K562 (cell line): ENCODE data around the gene ACBD6. TPM values are rescaled to one million over a fixed set of nuclear protein-coding genes. Genes with fewer than 3 reads are reported as not detected.

ENCODE experiments used
- ATAC-seq: fragments of 200-7000 bp; cut with Tn5 transposase; 3 replicates; pipeline ENCODE4 v1.9.1; 2020; ENCODE audit warnings: moderate library complexity
- BruUV-seq: library from RNA; stranded (reverse); fragments of 400-500 nt; replicated peaks from 2 replicates; lab custom pipeline; 2021; lab: Mats Ljungman, UMichigan
- CTCF ChIA-PET: fragments of 300-600 bp; formaldehyde crosslinking; extraction: SDS; loops from one replicate; lab custom pipeline; 2021; ENCODE audit warnings: low intra/inter-chr PET ratio; lab: Yijun Ruan, JAX
- POLR2A ChIA-PET: fragments of 300-600, 350-650 bp; sonication (Branson Sonifier 250); formaldehyde crosslinking; extraction: SDS; loops from one replicate; lab custom pipeline; 2021; ENCODE audit warnings: antibody characterized with exemption, inconsistent platforms; lab: Yijun Ruan, JAX
- DNase-seq, 4 experiments: peaks; one replicate each; pipeline versions ENCODE4 v3.0.0 to v3.0.0-alpha.2; 2011 to 2018; ENCODE audit warnings: low spot score in 3 of 4, mixed read lengths in 3 of 4; ENCODE audit errors: extremely low read depth in 1 of 4
- FAIRE-seq: peaks from 2 replicates; lab custom pipeline; 2011; peaks lifted over from hg19 to GRCh38; lab: Jason Lieb, UNC
- H2AFZ ChIP-seq: 2 replicates; pipeline ENCODE4 v1.6.0; 2011; ENCODE audit warnings: low read depth, low read length, control low read depth, inconsistent platforms
- H3K27ac ChIP-seq: fragments of 200-600 bp; 3 replicates; pipeline ENCODE4 v1.8.0; 2011; ENCODE audit warnings: low read depth, mild to moderate bottlenecking, control low read depth, inconsistent platforms, low read length, moderate library complexity, mixed read lengths; ENCODE audit errors: extremely low read depth
- H3K27me3 ChIP-seq, 2 experiments: fragments of 300-600 bp in 1 of 2; 2 replicates in 1 of 2; 3 replicates in 1 of 2; pipeline versions ENCODE4 v1.6.0 to v1.8.0; 2011; ENCODE audit warnings: inconsistent platforms in 2 of 2, low read length in 2 of 2, mild to moderate bottlenecking in 1 of 2, mixed read lengths in 1 of 2, moderate library complexity in 1 of 2; ENCODE audit not compliant: control insufficient read depth in 2 of 2, insufficient read depth in 2 of 2
- H3K36me3 ChIP-seq: fragments of 300-600 bp; 3 replicates; pipeline ENCODE4 v1.8.0; 2011; ENCODE audit warnings: mild to moderate bottlenecking, low read length, inconsistent platforms; ENCODE audit not compliant: control insufficient read depth, insufficient read depth
- H3K4me1 ChIP-seq, 2 experiments: fragments of 200-600 bp in 1 of 2; replicated peaks in 1 of 2; 2 replicates in 1 of 2; 3 replicates in 1 of 2; pipeline versions ENCODE4 v1.5.1 to v1.8.0; 2011; ENCODE audit warnings: inconsistent platforms in 2 of 2, low read length in 2 of 2, mild to moderate bottlenecking in 1 of 2, mixed read lengths in 1 of 2, moderate library complexity in 1 of 2; ENCODE audit not compliant: control insufficient read depth in 2 of 2, insufficient read depth in 2 of 2
- H3K4me2 ChIP-seq: 2 replicates; pipeline ENCODE4 v1.6.1; 2011; ENCODE audit warnings: low read length, control low read depth, inconsistent platforms, mixed read lengths; ENCODE audit not compliant: insufficient read depth
- H3K4me3 ChIP-seq: fragments of 200-600 bp; sonication (generic), shearing (Covaris generic); 2 replicates; pipeline ENCODE4 v1.5.1; 2016; ENCODE audit warnings: control low read depth, inconsistent platforms
- H3K79me2 ChIP-seq: fragments of 200-600 bp; 3 replicates; pipeline ENCODE4 v1.8.0; 2011; ENCODE audit warnings: low read length, inconsistent platforms; ENCODE audit not compliant: control insufficient read depth, insufficient read depth
- H3K9ac ChIP-seq, 2 experiments: 2 replicates each; pipeline versions ENCODE4 v1.6.0 to v1.6.1; 2011; ENCODE audit warnings: low read depth in 2 of 2, low read length in 2 of 2, control low read depth in 1 of 2, inconsistent platforms in 1 of 2, mild to moderate bottlenecking in 1 of 2, mixed read lengths in 1 of 2; ENCODE audit not compliant: insufficient read depth in 1 of 2
- H3K9me1 ChIP-seq: one replicate; pipeline ENCODE4 v1.6.0; 2011; ENCODE audit warnings: inconsistent platforms, mild to moderate bottlenecking, low read length, moderate library complexity; ENCODE audit not compliant: control insufficient read depth, insufficient read depth
- H3K9me3 ChIP-seq: replicated peaks from 2 replicates; pipeline ENCODE4 v1.5.1; 2011; ENCODE audit warnings: low read depth, low read length, inconsistent platforms; ENCODE audit not compliant: control insufficient read depth, insufficient read depth
- H4K20me1 ChIP-seq: replicated peaks from 2 replicates; pipeline ENCODE4 v1.6.1; 2011; ENCODE audit warnings: low read length, inconsistent platforms, mixed read lengths; ENCODE audit not compliant: control insufficient read depth, insufficient read depth
- CCNT2 ChIP-seq: IDR thresholded peaks from 2 replicates; pipeline ENCODE4 v1.6.1; 2011; ENCODE audit warnings: borderline replicate concordance, low read depth, mild to moderate bottlenecking, moderate library complexity, mixed read lengths, low read length; ENCODE audit not compliant: insufficient read length; ENCODE audit errors: extremely low read depth
- CREB3L1 ChIP-seq: fragments of 450-650 bp; IDR thresholded peaks from 2 replicates; pipeline ENCODE4 v1.6.1; 2014; ENCODE audit warnings: low read depth, mild to moderate bottlenecking, moderate library complexity, borderline replicate concordance
- CTCF ChIP-seq, 3 experiments: IDR thresholded peaks in 2 of 3; conservative IDR thresholded peaks in 1 of 3; 2 replicates each; pipeline ENCODE4 v1.5.1; 2011 to 2012; ENCODE audit warnings: low read length in 3 of 3, mild to moderate bottlenecking in 3 of 3, control low read depth in 2 of 3, improper control_type of control experiment in 1 of 3, inconsistent platforms in 1 of 3, low read depth in 1 of 3, mixed read lengths in 1 of 3, moderate library complexity in 1 of 3; ENCODE audit not compliant: insufficient read depth in 2 of 3
- DACH1 ChIP-seq: fragments of 450-650 bp; IDR thresholded peaks from 2 replicates; pipeline ENCODE4 v1.6.1; 2018; ENCODE audit not compliant: partially characterized antibody
- MEIS2 ChIP-seq: fragments of 450-650 bp; IDR thresholded peaks from 2 replicates; pipeline ENCODE4 v1.6.1; 2014; ENCODE audit warnings: mild to moderate bottlenecking; ENCODE audit not compliant: partially characterized antibody
- NR4A1 ChIP-seq, 2 experiments: fragments of 250-450 bp in 1 of 2; fragments of 450-650 bp in 1 of 2; sonication (Bioruptor Pico) in 1 of 2; IDR thresholded peaks; 2 replicates each; pipeline versions ENCODE4 v1.4.0 to v1.6.1; 2016 to 2020; ENCODE audit warnings: mild to moderate bottlenecking in 2 of 2, missing compliant biosample characterization in 1 of 2, missing genetic modification characterization in 1 of 2, moderate library complexity in 1 of 2
- PHB2 ChIP-seq: fragments of 450-650 bp; IDR thresholded peaks from 2 replicates; pipeline ENCODE4 v1.6.1; 2017; ENCODE audit warnings: low read depth
- STAT5A ChIP-seq: IDR thresholded peaks from 2 replicates; pipeline ENCODE4 v1.6.1; 2012; ENCODE audit warnings: low read length, inconsistent platforms, borderline replicate concordance
- ZBTB26 ChIP-seq: fragments of 450-650 bp; formaldehyde crosslinking; IDR thresholded peaks from 2 replicates; pipeline ENCODE4 v1.4.0; 2022; ENCODE audit warnings: missing genetic modification characterization
- ZKSCAN1 ChIP-seq: fragments of 150-350 bp; IDR thresholded peaks from 2 replicates; pipeline ENCODE4 v1.6.1; 2016; ENCODE audit warnings: low read depth, low read length
- ZNF253 ChIP-seq: fragments of 250-450 bp; sonication (Bioruptor Pico); conservative IDR thresholded peaks from 2 replicates; pipeline ENCODE4 v1.6.1; 2021; ENCODE audit warnings: mild to moderate bottlenecking
- WGBS: fragments of 100-300 bp; shearing (Covaris generic); methylation state at CpG from one replicate; pipeline ENCODE4 v1.1.6; 2016; ENCODE audit warnings: low coverage, mixed read lengths; ENCODE audit not compliant: insufficient coverage; ENCODE audit errors: missing lambda C conversion rate; 5-methylcytosine and 5-hydroxymethylcytosine counted together
- in situ Hi-C: fragments of 300-500 bp; cut with MboI; formaldehyde crosslinking; loops from 4 replicates; pipeline ENCODE4 v1.15.0; 2018; ENCODE audit warnings: inconsistent platforms, mixed read lengths
- intact Hi-C: fragments of 100-400 bp; cut with micrococcal nuclease; formaldehyde crosslinking; loops from 2 replicates; pipeline ENCODE4 v1.14.2; 2022
- polyA plus RNA-seq, 8 experiments: library from polyadenylated mRNA; depleted of rRNA in 4 of 8; stranded (reverse) in 5 of 8; unstranded in 3 of 8; fragments of >200 nt; fragmentation: Nextera tagmentation in 2 of 8; fragmentation: Illumina TruSeq in 1 of 8; extraction: Ambion mirVana in 2 of 8; extraction: Trizol in 1 of 8; gene quantifications; 2 replicates each; pipeline versions ENCODE4 v1.2.1 to v1.2.3, GENCODE V29; 2011 to 2014; ENCODE audit warnings: inconsistent platforms in 1 of 8, missing spikeins in 1 of 8
- total RNA-seq, 7 experiments: library from RNA; depleted of rRNA in 6 of 7; stranded (reverse); fragments of >200 nt in 6 of 7; fragmentation: Illumina TruSeq in 2 of 7; extraction: Trizol in 2 of 7; gene quantifications; 2 replicates each; pipeline versions ENCODE4 v1.2.1 to v1.2.3, GENCODE V29; 2011 to 2021; ENCODE audit warnings: low replicate concordance in 1 of 7
- TF ChIP-seq, protein P1 (sequence below): fragments of 150-350 bp; IDR thresholded peaks from 2 replicates; pipeline ENCODE4 v1.6.1; 2014; ENCODE audit warnings: low read depth, mild to moderate bottlenecking, low read length, borderline replicate concordance

The ACBD6 gene
- total and polyA plus RNA-seq, 9 of the 15 experiments (the other 6 are each of a cell fraction or from before 2014, with no cell fraction given): 16.9 to 107 (median 77.7) TPM

DNA sequence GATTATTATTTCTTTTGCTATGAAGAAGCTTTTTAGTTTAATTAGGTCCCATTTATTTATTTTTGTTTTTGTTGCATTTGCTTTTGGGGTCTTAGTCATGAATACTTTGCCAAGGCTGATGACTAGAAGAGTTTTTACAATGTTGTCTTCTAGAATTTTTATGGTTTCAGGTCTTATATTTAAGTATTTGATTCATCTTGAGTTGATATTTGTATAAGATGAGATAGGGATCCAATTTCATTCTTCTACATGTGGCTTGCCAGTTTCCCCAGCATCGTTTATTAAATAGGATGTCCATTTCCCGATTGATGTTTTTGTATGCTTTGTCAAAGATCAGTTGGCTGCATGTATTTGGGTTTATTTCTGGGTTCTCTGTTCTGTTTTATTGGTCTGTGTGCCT is 8.5 kb upstream of the ACBD6 start:
- no TSS peak for BruUV-seq
- TF ChIP-seq PHB2 (no peak), CTCF (IDR thresholded peaks at IDR 0.05 in 2 of 3, conservative IDR thresholded peaks at IDR 0.05 in 1 of 3; ENCODE audit: insufficient read depth in 2 of 3, low read depth in 1 of 3, low read length in 3 of 3) (no peak), ZBTB26 (CRISPR knock-in tag) (no peak), CREB3L1 (no peak), ZKSCAN1 (no peak), MEIS2 (no peak), NR4A1 (CRISPR knock-in tag; IDR thresholded peaks at IDR 0.05) (no peak), NR4A1 (tag; IDR thresholded peaks at IDR 0.05) (no peak), STAT5A (no peak), ZNF253 (CRISPR knock-in tag) (no peak), CCNT2 (no peak), DACH1 (no peak)
- TF ChIP-seq, protein P1, sequence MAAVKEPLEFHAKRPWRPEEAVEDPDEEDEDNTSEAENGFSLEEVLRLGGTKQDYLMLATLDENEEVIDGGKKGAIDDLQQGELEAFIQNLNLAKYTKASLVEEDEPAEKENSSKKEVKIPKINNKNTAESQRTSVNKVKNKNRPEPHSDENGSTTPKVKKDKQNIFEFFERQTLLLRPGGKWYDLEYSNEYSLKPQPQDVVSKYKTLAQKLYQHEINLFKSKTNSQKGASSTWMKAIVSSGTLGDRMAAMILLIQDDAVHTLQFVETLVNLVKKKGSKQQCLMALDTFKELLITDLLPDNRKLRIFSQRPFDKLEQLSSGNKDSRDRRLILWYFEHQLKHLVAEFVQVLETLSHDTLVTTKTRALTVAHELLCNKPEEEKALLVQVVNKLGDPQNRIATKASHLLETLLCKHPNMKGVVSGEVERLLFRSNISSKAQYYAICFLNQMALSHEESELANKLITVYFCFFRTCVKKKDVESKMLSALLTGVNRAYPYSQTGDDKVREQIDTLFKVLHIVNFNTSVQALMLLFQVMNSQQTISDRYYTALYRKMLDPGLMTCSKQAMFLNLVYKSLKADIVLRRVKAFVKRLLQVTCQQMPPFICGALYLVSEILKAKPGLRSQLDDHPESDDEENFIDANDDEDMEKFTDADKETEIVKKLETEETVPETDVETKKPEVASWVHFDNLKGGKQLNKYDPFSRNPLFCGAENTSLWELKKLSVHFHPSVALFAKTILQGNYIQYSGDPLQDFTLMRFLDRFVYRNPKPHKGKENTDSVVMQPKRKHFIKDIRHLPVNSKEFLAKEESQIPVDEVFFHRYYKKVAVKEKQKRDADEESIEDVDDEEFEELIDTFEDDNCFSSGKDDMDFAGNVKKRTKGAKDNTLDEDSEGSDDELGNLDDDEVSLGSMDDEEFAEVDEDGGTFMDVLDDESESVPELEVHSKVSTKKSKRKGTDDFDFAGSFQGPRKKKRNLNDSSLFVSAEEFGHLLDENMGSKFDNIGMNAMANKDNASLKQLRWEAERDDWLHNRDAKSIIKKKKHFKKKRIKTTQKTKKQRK: no peak

More for the DNA sequence above, 8.5 kb upstream of the ACBD6 start:
- DNase-seq (no peak), FAIRE-seq (no peak), ATAC-seq (no peak)
- Histone ChIP-seq H3K4me1 (peaks cover 6 to 7% of the 10 kb centered on the region in 2 experiments; a peak in 3 of 5 replicates), H3K9me3 (no peaks in the 10 kb centered on the region), H3K4me3 (no peak overlapping the region), H3K79me2 (no peaks in the 10 kb centered on the region), H3K27ac (no peak overlapping the region), H4K20me1 (no peaks in the 10 kb centered on the region), H3K9ac (no peak overlapping the region), H3K9me1 (no peaks in the 10 kb centered on the region), H3K36me3 (no peaks in the 10 kb centered on the region), H3K4me2 (no peak overlapping the region), H2AFZ (no peak overlapping the region), H3K27me3 (no peaks in the 10 kb centered on the region)
- in situ Hi-C loops (no loop called here), intact Hi-C loops (no loop called here)
- ChIA-PET POLR2A (interaction anchor here (1.9 kb wide), 1 partner anchor 9 kb away, joined by 10 read pairs; the partner anchor contains the start of gene ACBD6), CTCF (no interaction called here)
- 48% methylated on average over 2 of the region's 2 CpGs for WGBS
